Astrocyte of the cerebellum (primary cell): ENCODE results near the gene RBL1.
"Not testable (repeated sequence)": the region's sequence is repeated elsewhere in the genome, so short reads cannot be mapped to it uniquely, and the experiment has no call there.

ENCODE experiments used
- DNase-seq: peaks from one replicate; pipeline ENCODE4 v3.0.0-alpha.2; 2011; ENCODE audit warnings: low read depth
- H3K4me3 ChIP-seq: 2 replicates; pipeline ENCODE4 v1.5.1; 2011; ENCODE audit warnings: mild to moderate bottlenecking, low read depth, low read length, moderate library complexity
- CTCF ChIP-seq: IDR thresholded peaks from 2 replicates; pipeline ENCODE4 v1.5.1; 2012; ENCODE audit warnings: low read length, low read depth, moderate library complexity, mild to moderate bottlenecking; ENCODE audit errors: missing control alignments
- in situ Hi-C: cut with HindIII; loops from 2 replicates; pipeline ENCODE4 v1.10.0; 2017; ENCODE audit warnings: low sequenced_read_pairs

RBL1 gene

GRCh38 chr20:36974660-36975059, 121.1 kb downstream of the RBL1 start:
- DNase-seq, result no peak
- in situ Hi-C loops, result no loop called here
- no peak for TF ChIP-seq CTCF

GRCh38 chr20:36971103-36971502, 124.7 kb downstream of the RBL1 start:
- in situ Hi-C loops, result no loop called here
- TF ChIP-seq CTCF, result no peak
- no peak for DNase-seq
- H3K4me3 ChIP-seq, result no peak overlapping the region

More at GRCh38 chr20:36974660-36975059, 121.1 kb downstream of the RBL1 start:
- H3K4me3 ChIP-seq, result no peak overlapping the region

- DNase-seq, result no peak
- in situ Hi-C loops, result no loop called here
These were observed 126.2 kb downstream of the RBL1 start for GRCh38 chr20:36969478-36970186.

GRCh38 chr20:36969051-36969450, 126.7 kb downstream of the RBL1 start:
- no peak for DNase-seq
- in situ Hi-C loops, result no loop called here
- H3K4me3 ChIP-seq, result no peak overlapping the region
- TF ChIP-seq CTCF, result no peak

More at GRCh38 chr20:36969478-36970186, 126.2 kb downstream of the RBL1 start:
- TF ChIP-seq CTCF, result no peak
- H3K4me3 ChIP-seq, result no peak overlapping the region

GRCh38 chr20:36967636-36968035, 128.2 kb downstream of the RBL1 start:
- no peak for TF ChIP-seq CTCF
- no peak overlapping the region for H3K4me3 ChIP-seq
- in situ Hi-C loops, result no loop called here
- DNase-seq, result no peak

GRCh38 chr20:36966965-36967364, 128.8 kb downstream of the RBL1 start:
- in situ Hi-C loops, DNase-seq, H3K4me3 ChIP-seq: not testable (repeated sequence)

- DNase-seq, H3K4me3 ChIP-seq, in situ Hi-C loops: not testable (repeated sequence)
These were observed 133.3 kb downstream of the RBL1 start for GRCh38 chr20:36962354-36962941.
